HG02610 (cell line): ENCODE results near the gene CYP46A1.
A peak's percentile ranks its signal among the peaks of the same experiment; 100 is the strongest.

Experiments
- ATAC-seq: cut with Tn5 transposase; IDR thresholded peaks from one replicate; pipeline ENCODE4 v1.9.1; 2021; ENCODE audit warnings: mild to moderate bottlenecking, moderate library complexity; ENCODE audit not compliant: unreplicated experiment

CYP46A1 gene

GRCh38 chr14:99672506-99673304, 11.4 kb upstream of the CYP46A1 start:
- ATAC-seq: no peak

GRCh38 chr14:99673305-99674063, 10.6 kb upstream of the CYP46A1 start:
- ATAC-seq: no peak

GRCh38 chr14:99674064-99674650, 9.9 kb upstream of the CYP46A1 start:
- ATAC-seq: no peak

- no peak for ATAC-seq
These were observed 9.2 kb upstream of the CYP46A1 start for GRCh38 chr14:99674776-99675381.

GRCh38 chr14:99675382-99675835, 8.7 kb upstream of the CYP46A1 start:
- no peak for ATAC-seq

- ATAC-seq: no peak
These were observed 8.1 kb upstream of the CYP46A1 start for GRCh38 chr14:99675951-99676350.

- no peak for ATAC-seq
These were observed 7.4 kb upstream of the CYP46A1 start for GRCh38 chr14:99676657-99677056.

GRCh38 chr14:99677231-99678140, 6.6 kb upstream of the CYP46A1 start:
- ATAC-seq: no peak

GRCh38 chr14:99678198-99678597, 5.9 kb upstream of the CYP46A1 start:
- no peak for ATAC-seq

- no peak for ATAC-seq
These were observed 5.0 kb upstream of the CYP46A1 start for GRCh38 chr14:99679111-99679510.

- ATAC-seq: no peak
These were observed 4.6 kb upstream of the CYP46A1 start for GRCh38 chr14:99679543-99679942.

- ATAC-seq: no peak
These were observed 4.1 kb upstream of the CYP46A1 start for GRCh38 chr14:99679996-99680395.

GRCh38 chr14:99681101-99681831, 2.8 kb upstream of the CYP46A1 start:
- no peak for ATAC-seq

- no peak for ATAC-seq
These were observed 2.3 kb upstream of the CYP46A1 start for GRCh38 chr14:99681832-99682148.

GRCh38 chr14:99682809-99683618, 1.1 kb upstream of the CYP46A1 start:
- ATAC-seq: peak; percentile 22

GRCh38 chr14:99684410-99684934, 374 bp downstream of the CYP46A1 start:
- peak; percentile 18 for ATAC-seq

GRCh38 chr14:99685151-99685591, 1.1 kb downstream of the CYP46A1 start:
- no peak for ATAC-seq

- no peak for ATAC-seq
These were observed 1.5 kb downstream of the CYP46A1 start for GRCh38 chr14:99685596-99685995.
